ENCODE results near the gene TCF15. TPM values are rescaled to one million over a fixed set of nuclear protein-coding genes. Genes with fewer than 3 reads are reported as not detected.
A peak's percentile ranks its signal among the peaks of the same experiment; 100 is the strongest.

Gene TCF15
- polyA plus RNA-seq, 3 donors: not detected

GRCh38 chr20:591941-592340, 18.2 kb downstream of the TCF15 start:
- H3K9me3 ChIP-seq (replicated peaks in 1 of 2; ENCODE audit: control insufficient read depth in 1 of 2, insufficient read depth in 1 of 2, low read length in 2 of 2): no peaks in the 10 kb centered on the region
- Mint-ChIP-seq H3K4me3 (no peak overlapping the region), H3K36me3 (no peaks in the 10 kb centered on the region), H3K27me3 (ENCODE audit: low read depth in 3 of 3) (peaks cover 2 to 17% (median 8%) of the 10 kb centered on the region in 3 donors), H3K4me1 (peaks cover 1% of the 10 kb centered on the region), H3K9me3 (no peaks in the 10 kb centered on the region), H3K27ac (no peak overlapping the region)
- no peak for TF ChIP-seq CTCF (IDR thresholded peaks at IDR 0.05)
- H3K4me2 ChIP-seq (replicated peaks; ENCODE audit: extremely low read depth, low read length, poor library complexity, severe bottlenecking): no peak overlapping the region
- H3K27ac ChIP-seq (ENCODE audit: low read depth in 1 of 2, low read length in 2 of 2): no peak overlapping the region
- H3K9ac ChIP-seq (ENCODE audit: insufficient read depth, low read length, poor library complexity, severe bottlenecking): no peak overlapping the region
- H4K20me1 ChIP-seq (ENCODE audit: insufficient read depth, low read length): no peaks in the 10 kb centered on the region
- no peaks in the 10 kb centered on the region for H3K36me3 ChIP-seq (replicated peaks in 1 of 2; ENCODE audit: control insufficient read depth in 1 of 2, insufficient read depth in 2 of 2, low read length in 2 of 2)
- no peaks in the 10 kb centered on the region for H3K27me3 ChIP-seq (ENCODE audit: control insufficient read depth in 2 of 2, insufficient read depth in 2 of 2, low read length in 2 of 2)
- no peaks in the 10 kb centered on the region for H3K79me2 ChIP-seq (ENCODE audit: insufficient read depth, low read length)
- no peak for DNase-seq
- H2AFZ ChIP-seq (ENCODE audit: insufficient read depth, low read depth, low read length, poor library complexity, severe bottlenecking): no peak overlapping the region
- no peaks in the 10 kb centered on the region for H3K4me1 ChIP-seq (ENCODE audit: control insufficient read depth in 1 of 2, insufficient read depth in 2 of 2, low read length in 2 of 2)
- intact Hi-C loops (cut with micrococcal nuclease): no loop called here
- 82% methylated on average over 5 of the region's 5 CpGs for WGBS (ENCODE audit: insufficient coverage)
- no peak overlapping the region for H3K4me3 ChIP-seq (replicated peaks in 1 of 3; ENCODE audit: low read depth in 2 of 3, low read length in 3 of 3)

- Histone ChIP-seq H3K27ac (ENCODE audit: low read depth in 1 of 2, low read length in 2 of 2) (no peak overlapping the region), H3K9me3 (replicated peaks in 1 of 2; ENCODE audit: control insufficient read depth in 1 of 2, insufficient read depth in 1 of 2, low read length in 2 of 2) (no peaks in the 10 kb centered on the region), H3K9ac (ENCODE audit: insufficient read depth, low read length, poor library complexity, severe bottlenecking) (no peak overlapping the region), H3K79me2 (ENCODE audit: insufficient read depth, low read length) (no peaks in the 10 kb centered on the region), H3K4me3 (replicated peaks in 1 of 3; ENCODE audit: low read depth in 2 of 3, low read length in 3 of 3) (no peak overlapping the region), H2AFZ (ENCODE audit: insufficient read depth, low read depth, low read length, poor library complexity, severe bottlenecking) (no peak overlapping the region), H3K4me1 (ENCODE audit: control insufficient read depth in 1 of 2, insufficient read depth in 2 of 2, low read length in 2 of 2) (no peaks in the 10 kb centered on the region), H3K36me3 (replicated peaks in 1 of 2; ENCODE audit: control insufficient read depth in 1 of 2, insufficient read depth in 2 of 2, low read length in 2 of 2) (no peaks in the 10 kb centered on the region), H3K4me2 (replicated peaks; ENCODE audit: extremely low read depth, low read length, poor library complexity, severe bottlenecking) (no peak overlapping the region), H4K20me1 (ENCODE audit: insufficient read depth, low read length) (no peaks in the 10 kb centered on the region), H3K27me3 (ENCODE audit: control insufficient read depth in 2 of 2, insufficient read depth in 2 of 2, low read length in 2 of 2) (no peaks in the 10 kb centered on the region)
- Mint-ChIP-seq H3K4me1 (peaks cover 1% of the 10 kb centered on the region), H3K9me3 (peaks cover 0 to 4% (median 0%) of the 10 kb centered on the region in 7 donors), H3K27me3 (ENCODE audit: low read depth in 3 of 3) (peaks cover 2 to 15% (median 3%) of the 10 kb centered on the region in 3 donors), H3K27ac (no peak overlapping the region), H3K4me3 (no peak overlapping the region), H3K36me3 (no peaks in the 10 kb centered on the region)
- peak; percentile 3 to 53 (median 3) for DNase-seq
- intact Hi-C loops (cut with micrococcal nuclease): no loop called here
- no peak for TF ChIP-seq CTCF (IDR thresholded peaks at IDR 0.05)
- WGBS (ENCODE audit: insufficient coverage): 91% methylated on average over 9 of the region's 10 CpGs
Measured at GRCh38 chr20:588932-589672, 21.0 kb downstream of the TCF15 start.

All from CD14-positive monocyte (primary cell).